Fibroblast of peridontal ligament (primary cell): Measurements from ENCODE around the gene COA1.
A peak's percentile ranks its signal among the peaks of the same experiment; 100 is the strongest.
"Not testable (repeated sequence)": the region's sequence is repeated elsewhere in the genome, so short reads cannot be mapped to it uniquely, and the experiment has no call there.

Source experiments
- DNase-seq: peaks from one replicate; pipeline ENCODE4 v3.0.0-alpha.2; 2010; ENCODE audit errors: extremely low read depth

The COA1 gene

GRCh38 chr7:43727003-43727402 is 2.3 kb downstream of the COA1 start:
- no peak for DNase-seq

GRCh38 chr7:43726466-43726865 is 2.9 kb downstream of the COA1 start:
- peak; percentile 64 for DNase-seq

GRCh38 chr7:43725251-43725650 is 4.1 kb downstream of the COA1 start:
- peak; percentile 64 for DNase-seq

GRCh38 chr7:43723007-43723341 is 6.3 kb downstream of the COA1 start:
- DNase-seq: no peak

GRCh38 chr7:43721193-43721806 is 8.0 kb downstream of the COA1 start:
- peak; percentile 86 for DNase-seq

GRCh38 chr7:43716598-43716997 is 12.7 kb downstream of the COA1 start:
- no peak for DNase-seq

GRCh38 chr7:43715966-43716365 is 13.4 kb downstream of the COA1 start:
- not testable (repeated sequence) for DNase-seq

- no peak for DNase-seq
Measured at GRCh38 chr7:43711503-43711902, 17.8 kb downstream of the COA1 start.

GRCh38 chr7:43708055-43708454 is 21.3 kb downstream of the COA1 start:
- not testable (repeated sequence) for DNase-seq

- no peak for DNase-seq
Measured at GRCh38 chr7:43703573-43703972, 25.8 kb downstream of the COA1 start.

- no peak for DNase-seq
Measured at GRCh38 chr7:43702974-43703373, 26.3 kb downstream of the COA1 start.

- DNase-seq: no peak
Measured at GRCh38 chr7:43701929-43702328, 27.4 kb downstream of the COA1 start.

GRCh38 chr7:43701500-43701854 is 27.8 kb downstream of the COA1 start:
- peak; percentile 53 for DNase-seq

GRCh38 chr7:43700646-43701499 is 28.4 kb downstream of the COA1 start:
- no peak for DNase-seq

GRCh38 chr7:43700059-43700501 is 29.2 kb downstream of the COA1 start:
- peak; percentile 92 for DNase-seq

GRCh38 chr7:43698460-43699255 is 30.7 kb downstream of the COA1 start:
- no peak for DNase-seq

GRCh38 chr7:43697690-43698089 is 31.6 kb downstream of the COA1 start:
- no peak for DNase-seq

GRCh38 chr7:43695365-43695764 is 34.0 kb downstream of the COA1 start:
- DNase-seq: no peak

- DNase-seq: peak; percentile 95
Measured at GRCh38 chr7:43694399-43694748, 34.9 kb downstream of the COA1 start.

GRCh38 chr7:43693687-43694398 is 35.5 kb downstream of the COA1 start:
- DNase-seq: peak; percentile 77

- DNase-seq: no peak
Measured at GRCh38 chr7:43692582-43693373, 36.5 kb downstream of the COA1 start.
